ENCODE data around the gene TRAPPC6A. TPM values are rescaled to one million over a fixed set of nuclear protein-coding genes. Genes with fewer than 3 reads are reported as not detected.

The TRAPPC6A gene, protein sequence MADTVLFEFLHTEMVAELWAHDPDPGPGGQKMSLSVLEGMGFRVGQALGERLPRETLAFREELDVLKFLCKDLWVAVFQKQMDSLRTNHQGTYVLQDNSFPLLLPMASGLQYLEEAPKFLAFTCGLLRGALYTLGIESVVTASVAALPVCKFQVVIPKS
- 0.89 and 11.2 TPM in 2 replicates for total RNA-seq (2014; rRNA removed; shearing (Covaris generic))
- polyA plus RNA-seq (2016; fragmentation: Nextera tagmentation; extraction: Ambion mirVana) = 16.9 and 18.8 TPM in 2 replicates

DNA sequence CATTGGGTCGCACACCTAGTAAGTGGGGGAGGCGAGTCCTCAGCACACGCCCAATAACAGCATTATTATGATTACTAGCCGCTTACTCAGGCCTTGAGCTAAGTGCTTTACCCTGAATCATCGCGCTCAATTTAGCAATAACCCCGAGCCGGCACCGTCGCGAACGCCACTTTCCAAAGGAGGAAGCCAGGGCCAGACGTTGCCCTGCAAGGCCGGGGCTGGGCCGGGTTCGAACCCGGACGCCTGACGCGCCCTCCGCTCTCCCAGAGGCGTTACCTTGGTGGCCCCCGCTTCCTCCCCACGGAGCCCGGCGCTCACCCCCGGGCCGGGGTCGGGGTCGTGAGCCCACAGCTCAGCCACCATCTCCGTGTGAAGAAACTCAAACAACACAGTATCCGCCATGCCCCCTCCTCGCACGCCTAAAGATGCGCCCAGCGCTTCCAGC is at the start of gene TRAPPC6A:
Gene TRAPPC6A, minus strand, starts transcription at position 421 of the 445 bp plus-strand sequence. Its CDS starts 19 bp downstream, at position 402.
- in situ Hi-C loops (cut with MboI) = no loop called here
- no peaks in the 10 kb centered on the region for H3K36me3 ChIP-seq (ENCODE audit: low read depth)
- H3K4me2 ChIP-seq (ENCODE audit: unreplicated experiment) = peak within 1 kb of the TSS; percentile 87
- peak within 1 kb of the TSS; percentile 68 for H2AFZ ChIP-seq
- H3K9me3 ChIP-seq (ENCODE audit: low read depth) = no peaks in the 10 kb centered on the region
- peak within 1 kb of the TSS; percentile 100 for H3K27ac ChIP-seq
- no peak for TF ChIP-seq EZH2 (IDR thresholded peaks at IDR 0.05; ENCODE audit: insufficient read depth, poor library complexity, severe bottlenecking)
- TF ChIP-seq EZH2phosphoT487 (IDR thresholded peaks at IDR 0.05; ENCODE audit: insufficient read depth, low read depth) = no peak
- H3K79me2 ChIP-seq (ENCODE audit: insufficient read depth) = peaks cover 28% of the 10 kb centered on the region
- H4K20me1 ChIP-seq (ENCODE audit: insufficient read depth) = no peaks in the 10 kb centered on the region
- peak; percentile 97 for DNase-seq
- peak within 1 kb of the TSS; percentile 90 for H3K4me3 ChIP-seq
- H3K4me1 ChIP-seq (ENCODE audit: insufficient read depth) = 0 out of 2 replicates have a peak, but pooled peaks cover 13% of the 10 kb centered on the region
- peak within 1 kb of the TSS; percentile 97 for H3K9ac ChIP-seq
- 1 to 2% methylated on average over 36 of the region's 36 CpGs for WGBS, 2 experiments (ENCODE audit: low coverage in 1 of 2, low lambda C conversion rate in 2 of 2, missing lambda C conversion rate in 2 of 2)
- H3K9me2 ChIP-seq (ENCODE audit: insufficient read depth) = no peaks in the 10 kb centered on the region
- H3F3A ChIP-seq (ENCODE audit: insufficient read depth) = peaks cover 14% of the 10 kb centered on the region; the same call in 1 of the 2 replicates
- no peaks in the 10 kb centered on the region for H3K27me3 ChIP-seq (replicated peaks; ENCODE audit: insufficient read depth)

DNA sequence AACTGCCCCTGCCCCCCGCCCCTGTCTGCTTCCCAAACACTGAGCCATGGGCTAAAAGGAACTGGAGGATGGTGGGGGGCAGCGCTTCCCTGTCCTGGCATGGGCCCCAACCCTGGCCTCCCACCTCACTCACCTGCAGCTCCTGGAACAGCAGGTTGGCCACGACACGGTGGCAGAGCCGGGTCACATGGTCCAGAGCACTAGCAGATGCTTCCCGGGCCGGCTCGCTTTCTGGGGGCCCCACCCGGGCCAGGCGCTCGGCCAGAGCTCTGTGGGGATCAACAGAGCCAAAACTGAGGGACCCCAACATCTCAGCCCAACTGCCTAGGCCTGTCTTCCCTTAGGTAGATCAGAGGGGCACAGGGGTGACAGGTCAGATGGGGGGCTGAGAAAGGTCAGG is 46.6 kb upstream of the TRAPPC6A start:
- WGBS, 2 experiments (ENCODE audit: low coverage in 1 of 2, low lambda C conversion rate in 2 of 2, missing lambda C conversion rate in 2 of 2) = 18 to 29% methylated on average over 11 of the region's 11 CpGs
- H3K9me2 ChIP-seq (ENCODE audit: insufficient read depth) = no peaks in the 10 kb centered on the region

DNA sequence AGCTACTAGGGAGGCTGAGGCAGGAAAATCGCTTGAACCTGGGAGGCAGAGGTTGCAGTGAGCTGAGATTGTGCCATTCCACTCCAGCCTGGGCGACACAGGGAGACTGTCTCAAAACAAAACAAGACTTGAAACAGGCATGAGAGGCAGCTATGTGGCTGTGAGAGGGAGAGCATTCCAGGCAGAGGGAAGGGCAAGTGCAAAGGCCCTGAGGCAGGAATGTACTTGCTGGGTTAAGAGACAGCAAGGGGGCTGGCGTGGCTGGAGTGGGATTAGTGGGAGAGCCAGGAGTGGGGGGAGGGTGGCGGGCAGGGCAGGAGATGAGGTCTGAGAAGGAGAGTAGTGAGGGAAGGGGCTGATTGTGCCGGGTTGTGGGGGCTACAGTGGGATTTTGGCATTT is 45.8 kb upstream of the TRAPPC6A start:
- Histone ChIP-seq H2AFZ (no peak overlapping the region), H3K9me2 (ENCODE audit: insufficient read depth) (no peaks in the 10 kb centered on the region), H3F3A (ENCODE audit: insufficient read depth) (no peaks in the 10 kb centered on the region), H3K79me2 (ENCODE audit: insufficient read depth) (no peaks in the 10 kb centered on the region), H3K4me3 (no peak overlapping the region), H3K4me2 (ENCODE audit: unreplicated experiment) (no peak overlapping the region), H3K9me3 (ENCODE audit: low read depth) (no peaks in the 10 kb centered on the region), H3K27me3 (replicated peaks; ENCODE audit: insufficient read depth) (peaks cover 12% of the 10 kb centered on the region), H3K4me1 (ENCODE audit: insufficient read depth) (no peaks in the 10 kb centered on the region), H3K9ac (no peak overlapping the region), H3K27ac (no peak overlapping the region), H3K36me3 (ENCODE audit: low read depth) (no peaks in the 10 kb centered on the region), H4K20me1 (ENCODE audit: insufficient read depth) (no peaks in the 10 kb centered on the region)
- WGBS, 2 experiments (ENCODE audit: low coverage in 1 of 2, low lambda C conversion rate in 2 of 2, missing lambda C conversion rate in 2 of 2) = 55 to 74% methylated on average over 3 to 5 of the region's 5 CpGs
- DNase-seq = no peak
- in situ Hi-C loops (cut with MboI) = no loop called here
- TF ChIP-seq EZH2 (IDR thresholded peaks at IDR 0.05; ENCODE audit: insufficient read depth, poor library complexity, severe bottlenecking) (no peak), EZH2phosphoT487 (IDR thresholded peaks at IDR 0.05; ENCODE audit: insufficient read depth, low read depth) (no peak)

More for the DNA sequence above, 46.6 kb upstream of the TRAPPC6A start:
- in situ Hi-C loops (cut with MboI) = no loop called here
- Histone ChIP-seq H3K27ac (no peak overlapping the region), H3K9me3 (ENCODE audit: low read depth) (no peaks in the 10 kb centered on the region), H2AFZ (no peak overlapping the region), H3K79me2 (ENCODE audit: insufficient read depth) (no peaks in the 10 kb centered on the region), H3K4me1 (ENCODE audit: insufficient read depth) (no peaks in the 10 kb centered on the region), H3F3A (ENCODE audit: insufficient read depth) (no peaks in the 10 kb centered on the region), H4K20me1 (ENCODE audit: insufficient read depth) (no peaks in the 10 kb centered on the region), H3K27me3 (replicated peaks; ENCODE audit: insufficient read depth) (peaks cover 5% of the 10 kb centered on the region; the same call in 1 of the 2 replicates), H3K9ac (no peak overlapping the region), H3K36me3 (ENCODE audit: low read depth) (no peaks in the 10 kb centered on the region), H3K4me2 (ENCODE audit: unreplicated experiment) (no peak overlapping the region), H3K4me3 (no peak overlapping the region)
- DNase-seq = no peak
- TF ChIP-seq EZH2phosphoT487 (IDR thresholded peaks at IDR 0.05; ENCODE audit: insufficient read depth, low read depth) = no peak
- no peak for TF ChIP-seq EZH2 (IDR thresholded peaks at IDR 0.05; ENCODE audit: insufficient read depth, poor library complexity, severe bottlenecking)

DNA sequence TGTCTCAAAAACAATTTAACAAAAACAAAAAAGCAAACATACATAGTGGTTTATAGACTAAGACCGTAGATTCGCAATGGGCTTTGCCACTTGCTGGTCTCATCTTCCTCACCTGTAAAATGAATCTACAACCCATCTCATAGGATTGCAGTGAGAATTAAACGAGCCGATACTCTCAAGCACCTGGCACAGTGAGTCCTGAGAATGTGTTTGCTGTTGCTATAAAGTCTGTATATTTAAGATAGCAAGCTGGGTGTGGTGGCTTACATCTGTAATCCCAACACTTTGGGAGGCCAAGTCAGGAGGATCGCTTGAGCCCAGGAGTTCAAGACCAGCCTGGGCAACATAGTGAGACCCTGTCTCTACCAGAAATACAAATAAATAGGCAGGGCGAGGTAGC is 44.7 kb upstream of the TRAPPC6A start:
- Histone ChIP-seq H3K4me1 (ENCODE audit: insufficient read depth) (no peaks in the 10 kb centered on the region), H3K9me3 (ENCODE audit: low read depth) (no peaks in the 10 kb centered on the region), H4K20me1 (ENCODE audit: insufficient read depth) (no peaks in the 10 kb centered on the region), H3F3A (ENCODE audit: insufficient read depth) (no peaks in the 10 kb centered on the region), H3K79me2 (ENCODE audit: insufficient read depth) (no peaks in the 10 kb centered on the region), H2AFZ (no peak overlapping the region), H3K4me3 (no peak overlapping the region), H3K4me2 (ENCODE audit: unreplicated experiment) (no peak overlapping the region), H3K27me3 (replicated peaks; ENCODE audit: insufficient read depth) (peaks cover 16% of the 10 kb centered on the region), H3K9ac (no peak overlapping the region), H3K27ac (no peak overlapping the region), H3K36me3 (ENCODE audit: low read depth) (no peaks in the 10 kb centered on the region), H3K9me2 (ENCODE audit: insufficient read depth) (no peaks in the 10 kb centered on the region)
- 82 to 90% methylated on average over 6 of the region's 6 CpGs for WGBS, 2 experiments (ENCODE audit: low coverage in 1 of 2, low lambda C conversion rate in 2 of 2, missing lambda C conversion rate in 2 of 2)
- DNase-seq = no peak
- TF ChIP-seq EZH2 (IDR thresholded peaks at IDR 0.05; ENCODE audit: insufficient read depth, poor library complexity, severe bottlenecking) (no peak), EZH2phosphoT487 (IDR thresholded peaks at IDR 0.05; ENCODE audit: insufficient read depth, low read depth) (no peak)
- in situ Hi-C loops (cut with MboI) = no loop called here
